RWPE2 (cell line): ENCODE measurements around the gene CASP3.

Source experiments
- ATAC-seq: fragments of 200-7000 bp; cut with Tn5 transposase; 3 replicates; pipeline ENCODE4 v1.9.1; 2021; ENCODE audit warnings: low read depth
- DNase-seq: peaks from one replicate; pipeline ENCODE4 v3.0.0-alpha.2; 2020; ENCODE audit warnings: low spot score
- H3K27ac ChIP-seq: fragments of 450-650 bp; 2 replicates; pipeline ENCODE4 v1.5.1; 2017; ENCODE audit warnings: mild to moderate bottlenecking; ENCODE audit not compliant: poor library complexity, severe bottlenecking
- H3K27me3 ChIP-seq: fragments of 250-450 bp; sonication (Bioruptor Pico); 2 replicates; pipeline ENCODE4 v1.5.1; 2021; ENCODE audit warnings: mild to moderate bottlenecking, moderate library complexity; ENCODE audit not compliant: insufficient read depth, poor library complexity, severe bottlenecking
- H3K36me3 ChIP-seq: fragments of 250-450 bp; sonication (Bioruptor Pico); 2 replicates; pipeline ENCODE4 v1.5.1; 2020; ENCODE audit warnings: low read depth, mild to moderate bottlenecking, moderate library complexity
- H3K4me1 ChIP-seq: fragments of 250-450 bp; sonication (Bioruptor Pico); 2 replicates; pipeline ENCODE4 v1.5.1; 2021; ENCODE audit warnings: mild to moderate bottlenecking, moderate library complexity; ENCODE audit not compliant: insufficient read depth, poor library complexity, severe bottlenecking
- H3K4me3 ChIP-seq: fragments of 250-450 bp; sonication (Bioruptor Pico); 2 replicates; pipeline ENCODE4 v1.5.1; 2021; ENCODE audit warnings: mild to moderate bottlenecking, moderate library complexity; ENCODE audit not compliant: severe bottlenecking
- H3K9me3 ChIP-seq: fragments of 250-450 bp; sonication (Bioruptor Pico); 2 replicates; pipeline ENCODE4 v1.5.1; 2021; ENCODE audit warnings: mild to moderate bottlenecking, moderate library complexity; ENCODE audit not compliant: severe bottlenecking
- TF ChIP-seq, protein P1 (sequence below): fragments of 450-650 bp; IDR thresholded peaks from one replicate; pipeline ENCODE4 v1.5.1; 2017; ENCODE audit warnings: mild to moderate bottlenecking, moderate library complexity; ENCODE audit not compliant: poor library complexity, severe bottlenecking

CASP3 gene

GRCh38 chr4:184599492-184600135 lies 49.6 kb downstream of the CASP3 start:
- Histone ChIP-seq H3K9me3 (no peaks in the 10 kb centered on the region), H3K36me3 (no peaks in the 10 kb centered on the region), H3K4me3 (no peak overlapping the region), H3K27ac (no peak overlapping the region), H3K4me1 (no peaks in the 10 kb centered on the region), H3K27me3 (no peaks in the 10 kb centered on the region)
- ATAC-seq (no peak), DNase-seq (no peak)
- TF ChIP-seq, protein P1, sequence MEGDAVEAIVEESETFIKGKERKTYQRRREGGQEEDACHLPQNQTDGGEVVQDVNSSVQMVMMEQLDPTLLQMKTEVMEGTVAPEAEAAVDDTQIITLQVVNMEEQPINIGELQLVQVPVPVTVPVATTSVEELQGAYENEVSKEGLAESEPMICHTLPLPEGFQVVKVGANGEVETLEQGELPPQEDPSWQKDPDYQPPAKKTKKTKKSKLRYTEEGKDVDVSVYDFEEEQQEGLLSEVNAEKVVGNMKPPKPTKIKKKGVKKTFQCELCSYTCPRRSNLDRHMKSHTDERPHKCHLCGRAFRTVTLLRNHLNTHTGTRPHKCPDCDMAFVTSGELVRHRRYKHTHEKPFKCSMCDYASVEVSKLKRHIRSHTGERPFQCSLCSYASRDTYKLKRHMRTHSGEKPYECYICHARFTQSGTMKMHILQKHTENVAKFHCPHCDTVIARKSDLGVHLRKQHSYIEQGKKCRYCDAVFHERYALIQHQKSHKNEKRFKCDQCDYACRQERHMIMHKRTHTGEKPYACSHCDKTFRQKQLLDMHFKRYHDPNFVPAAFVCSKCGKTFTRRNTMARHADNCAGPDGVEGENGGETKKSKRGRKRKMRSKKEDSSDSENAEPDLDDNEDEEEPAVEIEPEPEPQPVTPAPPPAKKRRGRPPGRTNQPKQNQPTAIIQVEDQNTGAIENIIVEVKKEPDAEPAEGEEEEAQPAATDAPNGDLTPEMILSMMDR = no peak

GRCh38 chr4:184598753-184599491 lies 50.3 kb downstream of the CASP3 start:
- no peak for ATAC-seq
- TF ChIP-seq, protein P1 = no peak
- no peaks in the 10 kb centered on the region for H3K27me3 ChIP-seq
- H3K4me3 ChIP-seq = no peak overlapping the region
- no peaks in the 10 kb centered on the region for H3K36me3 ChIP-seq
- DNase-seq = no peak
- H3K4me1 ChIP-seq = no peaks in the 10 kb centered on the region
- no peak overlapping the region for H3K27ac ChIP-seq
- H3K9me3 ChIP-seq = no peaks in the 10 kb centered on the region

- Histone ChIP-seq H3K27ac (no peak overlapping the region), H3K36me3 (no peaks in the 10 kb centered on the region), H3K27me3 (no peaks in the 10 kb centered on the region), H3K4me1 (no peaks in the 10 kb centered on the region), H3K9me3 (no peaks in the 10 kb centered on the region), H3K4me3 (no peak overlapping the region)
- DNase-seq (no peak), ATAC-seq (no peak)
- TF ChIP-seq, protein P1 = no peak
Observed at GRCh38 chr4:184596617-184597185, 52.5 kb downstream of the CASP3 start.

GRCh38 chr4:184596044-184596616 lies 53.1 kb downstream of the CASP3 start:
- ATAC-seq (no peak), DNase-seq (no peak)
- TF ChIP-seq, protein P1 = no peak
- Histone ChIP-seq H3K9me3 (no peaks in the 10 kb centered on the region), H3K36me3 (no peaks in the 10 kb centered on the region), H3K27ac (no peak overlapping the region), H3K27me3 (no peaks in the 10 kb centered on the region), H3K4me1 (no peaks in the 10 kb centered on the region), H3K4me3 (no peak overlapping the region)
